DOHH2 (cell line): ENCODE data around the gene SLC5A3.

ENCODE experiments used
- CTCF ChIP-seq: fragments of 200-600 bp; sonication (generic); IDR thresholded peaks from one replicate; pipeline ENCODE4 v1.5.1; 2014; ENCODE audit warnings: antibody characterized with exemption, mild to moderate bottlenecking, low read depth, low read length; ENCODE audit not compliant: poor library complexity, severe bottlenecking
- EZH2phosphoT487 ChIP-seq: fragments of 200-600 bp; sonication (generic); IDR thresholded peaks from 2 replicates; pipeline ENCODE4 v1.6.1; 2017; ENCODE audit warnings: borderline replicate concordance, mild to moderate bottlenecking, antibody characterized with exemption, low read length, moderate library complexity, mixed read lengths

GRCh38 chr21:34031835-34032370, 41.5 kb upstream of the SLC5A3 start:
- no peak for TF ChIP-seq CTCF
- no peak for TF ChIP-seq EZH2phosphoT487
